Measurements from ENCODE around the gene PGK2.

- TF ChIP-seq CTCF (IDR thresholded peaks at IDR 0.05; ENCODE audit: low read depth, low read length) (no peak), EZH2phosphoT487 (IDR thresholded peaks at IDR 0.05; ENCODE audit: low read depth) (no peak)
These were observed 14.4 kb upstream of the PGK2 start for GRCh38 chr6:49801525-49801924.

Measured in OCI-LY3 (cell line).